GM21529 (cell line): ENCODE measurements around the gene LDHAL6B.

Experiments
- ATAC-seq: cut with Tn5 transposase; IDR thresholded peaks from one replicate; pipeline ENCODE4 v1.9.1; 2021; ENCODE audit not compliant: unreplicated experiment

Gene LDHAL6B

GRCh38 chr15:59249816-59250215 is 43.2 kb downstream of the LDHAL6B start:
- no peak for ATAC-seq

DNA sequence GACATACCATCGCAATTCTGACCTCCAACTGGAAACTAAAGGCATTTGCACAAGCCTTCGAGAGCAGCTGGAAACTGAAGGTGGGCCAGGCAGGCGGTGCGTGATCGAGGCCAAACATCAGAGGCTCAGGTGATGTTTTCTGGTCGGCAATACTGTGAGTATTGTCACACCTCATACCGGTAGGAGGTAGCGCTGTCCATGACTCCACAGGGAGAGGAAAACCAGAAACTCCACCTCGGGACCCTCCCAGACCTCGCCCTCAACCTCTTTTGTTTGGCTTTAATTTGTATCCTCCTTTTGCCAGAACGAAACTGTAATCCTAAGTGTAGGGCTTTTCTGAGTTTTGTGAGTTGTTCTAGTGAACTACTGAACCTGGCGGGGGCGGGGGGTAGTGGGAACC is 43.6 kb downstream of the LDHAL6B start:
- ATAC-seq = no peak

- ATAC-seq = peak; percentile 54
Measured at GRCh38 chr15:59251001-59251845, 44.6 kb downstream of the LDHAL6B start.

- no peak for ATAC-seq
Measured at GRCh38 chr15:59252137-59252536, 45.5 kb downstream of the LDHAL6B start.

DNA sequence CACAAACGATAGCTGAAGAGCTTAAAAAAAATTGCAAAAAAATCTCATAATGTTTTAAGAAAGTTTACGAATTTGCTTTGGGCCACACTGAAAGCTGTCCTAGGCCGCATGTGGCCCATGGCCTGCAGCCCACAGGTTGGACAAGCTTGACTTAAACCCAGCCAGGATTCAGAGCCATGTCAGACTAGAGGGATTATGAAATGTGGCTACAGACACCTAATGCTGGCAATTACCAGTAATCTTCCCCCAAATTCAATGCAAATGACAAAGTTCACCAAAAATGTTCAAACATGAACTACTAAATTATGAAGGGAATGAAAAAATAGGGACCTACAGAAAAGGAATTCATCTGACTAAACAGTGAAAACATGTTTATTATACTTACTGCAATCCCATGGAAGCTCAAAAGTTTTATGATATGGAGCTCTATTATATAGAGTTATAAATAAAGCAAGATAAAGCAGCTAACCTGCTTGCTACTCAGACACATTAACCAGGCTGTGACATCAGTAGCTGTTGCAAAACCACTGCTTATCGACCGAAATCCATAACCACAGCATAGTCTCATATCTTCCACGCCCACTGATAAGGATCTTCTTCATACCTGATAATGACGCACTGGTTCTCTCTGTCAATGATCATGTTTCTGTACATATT is 49.2 kb downstream of the LDHAL6B start:
- ATAC-seq = no peak

DNA sequence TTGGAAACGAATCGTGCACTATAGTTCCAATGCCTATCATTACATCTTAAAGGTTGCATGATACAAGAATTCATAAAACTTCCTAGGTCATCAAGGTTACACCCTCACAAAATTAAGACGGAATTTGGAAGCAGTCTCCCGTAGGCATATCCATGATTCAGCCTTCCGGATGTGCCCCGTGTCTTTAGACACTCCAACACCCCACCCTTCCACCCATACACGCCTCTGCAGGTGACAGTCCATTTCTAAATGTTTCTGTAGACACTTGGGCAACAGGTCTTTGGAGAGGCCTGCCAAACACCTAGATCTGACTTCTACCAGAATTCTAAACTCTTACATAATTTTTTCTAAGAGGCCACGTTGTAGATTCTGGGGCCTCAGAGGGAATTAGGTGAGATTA is 49.8 kb downstream of the LDHAL6B start:
- ATAC-seq = no peak

DNA sequence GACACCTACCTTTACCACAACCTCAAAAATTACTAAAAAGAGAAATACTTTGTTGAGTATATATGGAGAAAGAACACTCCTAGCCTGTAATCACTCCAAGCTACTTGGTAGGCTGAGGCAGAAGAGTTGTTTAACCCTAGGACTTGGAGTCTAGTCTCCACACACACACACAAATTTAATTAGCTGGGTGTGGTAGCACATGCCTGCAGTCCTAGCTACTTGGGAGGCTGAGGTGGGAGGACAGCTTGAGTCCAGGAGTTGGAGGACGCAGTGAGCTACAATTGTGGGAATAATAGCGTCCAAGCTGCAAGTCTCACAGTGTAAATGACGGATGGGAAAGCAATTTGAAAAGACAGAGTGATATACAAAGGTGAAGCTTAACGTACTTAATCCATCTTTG is 50.5 kb downstream of the LDHAL6B start:
- ATAC-seq = no peak
